ENCODE data around the gene ALDOA.

ALDOA gene

GRCh38 chr16:30046588-30046987 lies 19.0 kb upstream of the ALDOA start:
- Histone ChIP-seq H3K36me3 (ENCODE audit: control insufficient read depth, insufficient read depth, low read length) (no peaks in the 10 kb centered on the region), H3K4me1 (ENCODE audit: control insufficient read depth, insufficient read depth, low read length) (no peaks in the 10 kb centered on the region), H3K27me3 (ENCODE audit: control insufficient read depth, insufficient read depth, low read length) (peaks cover 5% of the 10 kb centered on the region), H3K4me3 (ENCODE audit: low read depth, low read length) (no peak overlapping the region), H3K9me3 (ENCODE audit: control insufficient read depth, insufficient read depth, low read length) (no peaks in the 10 kb centered on the region), H3K9ac (ENCODE audit: low read depth, low read length) (no peak overlapping the region)

GRCh38 chr16:30049871-30050270 lies 15.7 kb upstream of the ALDOA start:
- Histone ChIP-seq H3K9ac (ENCODE audit: low read depth, low read length) (no peak overlapping the region), H3K27me3 (ENCODE audit: control insufficient read depth, insufficient read depth, low read length) (peaks cover 8% of the 10 kb centered on the region), H3K36me3 (ENCODE audit: control insufficient read depth, insufficient read depth, low read length) (no peaks in the 10 kb centered on the region), H3K4me3 (ENCODE audit: low read depth, low read length) (no peak overlapping the region), H3K9me3 (ENCODE audit: control insufficient read depth, insufficient read depth, low read length) (no peaks in the 10 kb centered on the region), H3K4me1 (ENCODE audit: control insufficient read depth, insufficient read depth, low read length) (peaks cover 2% of the 10 kb centered on the region)

- Histone ChIP-seq H3K36me3 (ENCODE audit: control insufficient read depth, insufficient read depth, low read length) (no peaks in the 10 kb centered on the region), H3K27me3 (ENCODE audit: control insufficient read depth, insufficient read depth, low read length) (peaks cover 7% of the 10 kb centered on the region), H3K9me3 (ENCODE audit: control insufficient read depth, insufficient read depth, low read length) (no peaks in the 10 kb centered on the region), H3K4me1 (ENCODE audit: control insufficient read depth, insufficient read depth, low read length) (peaks cover 2% of the 10 kb centered on the region), H3K4me3 (ENCODE audit: low read depth, low read length) (no peak overlapping the region), H3K9ac (ENCODE audit: low read depth, low read length) (no peak overlapping the region)
Measured at GRCh38 chr16:30051518-30051917, 14.0 kb upstream of the ALDOA start.

GRCh38 chr16:30052671-30053372 lies 12.7 kb upstream of the ALDOA start:
- H3K4me3 ChIP-seq (ENCODE audit: low read depth, low read length): peak overlapping the region; percentile 78
- H3K27me3 ChIP-seq (ENCODE audit: control insufficient read depth, insufficient read depth, low read length): peaks cover 3% of the 10 kb centered on the region
- H3K9ac ChIP-seq (ENCODE audit: low read depth, low read length): no peak overlapping the region
- H3K9me3 ChIP-seq (ENCODE audit: control insufficient read depth, insufficient read depth, low read length): no peaks in the 10 kb centered on the region
- H3K36me3 ChIP-seq (ENCODE audit: control insufficient read depth, insufficient read depth, low read length): no peaks in the 10 kb centered on the region
- H3K4me1 ChIP-seq (ENCODE audit: control insufficient read depth, insufficient read depth, low read length): peaks cover 2% of the 10 kb centered on the region

GRCh38 chr16:30053376-30054015 lies 12.1 kb upstream of the ALDOA start:
- Histone ChIP-seq H3K9ac (ENCODE audit: low read depth, low read length) (no peak overlapping the region), H3K9me3 (ENCODE audit: control insufficient read depth, insufficient read depth, low read length) (no peaks in the 10 kb centered on the region), H3K36me3 (ENCODE audit: control insufficient read depth, insufficient read depth, low read length) (no peaks in the 10 kb centered on the region), H3K4me1 (ENCODE audit: control insufficient read depth, insufficient read depth, low read length) (peaks cover 2% of the 10 kb centered on the region), H3K27me3 (ENCODE audit: control insufficient read depth, insufficient read depth, low read length) (peaks cover 3% of the 10 kb centered on the region), H3K4me3 (ENCODE audit: low read depth, low read length) (peak overlapping the region; percentile 78)

- no peaks in the 10 kb centered on the region for H3K36me3 ChIP-seq (ENCODE audit: control insufficient read depth, insufficient read depth, low read length)
- H3K4me3 ChIP-seq (ENCODE audit: low read depth, low read length): no peak overlapping the region
- H3K9ac ChIP-seq (ENCODE audit: low read depth, low read length): no peak overlapping the region
- H3K9me3 ChIP-seq (ENCODE audit: control insufficient read depth, insufficient read depth, low read length): no peaks in the 10 kb centered on the region
- peaks cover 2% of the 10 kb centered on the region for H3K4me1 ChIP-seq (ENCODE audit: control insufficient read depth, insufficient read depth, low read length)
- peaks cover 3% of the 10 kb centered on the region for H3K27me3 ChIP-seq (ENCODE audit: control insufficient read depth, insufficient read depth, low read length)
Measured at GRCh38 chr16:30054451-30054850, 11.1 kb upstream of the ALDOA start.

GRCh38 chr16:30054959-30055553 lies 10.5 kb upstream of the ALDOA start:
- H3K36me3 ChIP-seq (ENCODE audit: control insufficient read depth, insufficient read depth, low read length): no peaks in the 10 kb centered on the region
- H3K4me3 ChIP-seq (ENCODE audit: low read depth, low read length): no peak overlapping the region
- H3K9me3 ChIP-seq (ENCODE audit: control insufficient read depth, insufficient read depth, low read length): no peaks in the 10 kb centered on the region
- no peak overlapping the region for H3K9ac ChIP-seq (ENCODE audit: low read depth, low read length)
- H3K27me3 ChIP-seq (ENCODE audit: control insufficient read depth, insufficient read depth, low read length): peaks cover 3% of the 10 kb centered on the region
- H3K4me1 ChIP-seq (ENCODE audit: control insufficient read depth, insufficient read depth, low read length): peaks cover 2% of the 10 kb centered on the region

GRCh38 chr16:30060346-30060745 lies 5.2 kb upstream of the ALDOA start:
- peaks cover 5% of the 10 kb centered on the region for H3K4me1 ChIP-seq (ENCODE audit: control insufficient read depth, insufficient read depth, low read length)
- H3K36me3 ChIP-seq (ENCODE audit: control insufficient read depth, insufficient read depth, low read length): no peaks in the 10 kb centered on the region
- no peaks in the 10 kb centered on the region for H3K27me3 ChIP-seq (ENCODE audit: control insufficient read depth, insufficient read depth, low read length)
- no peaks in the 10 kb centered on the region for H3K9me3 ChIP-seq (ENCODE audit: control insufficient read depth, insufficient read depth, low read length)
- H3K9ac ChIP-seq (ENCODE audit: low read depth, low read length): no peak overlapping the region
- H3K4me3 ChIP-seq (ENCODE audit: low read depth, low read length): no peak overlapping the region

- Histone ChIP-seq H3K4me3 (ENCODE audit: low read depth, low read length) (no peak overlapping the region), H3K9me3 (ENCODE audit: control insufficient read depth, insufficient read depth, low read length) (no peaks in the 10 kb centered on the region), H3K36me3 (ENCODE audit: control insufficient read depth, insufficient read depth, low read length) (peaks cover 3% of the 10 kb centered on the region), H3K27me3 (ENCODE audit: control insufficient read depth, insufficient read depth, low read length) (no peaks in the 10 kb centered on the region), H3K9ac (ENCODE audit: low read depth, low read length) (no peak overlapping the region), H3K4me1 (ENCODE audit: control insufficient read depth, insufficient read depth, low read length) (peaks cover 5% of the 10 kb centered on the region)
Measured at GRCh38 chr16:30060836-30061554, 4.6 kb upstream of the ALDOA start.

GRCh38 chr16:30063278-30063892 lies 2.2 kb upstream of the ALDOA start:
- Histone ChIP-seq H3K9me3 (ENCODE audit: control insufficient read depth, insufficient read depth, low read length) (no peaks in the 10 kb centered on the region), H3K9ac (ENCODE audit: low read depth, low read length) (peak overlapping the region; percentile 83), H3K4me3 (ENCODE audit: low read depth, low read length) (peak overlapping the region; percentile 93), H3K4me1 (ENCODE audit: control insufficient read depth, insufficient read depth, low read length) (peaks cover 11% of the 10 kb centered on the region), H3K27me3 (ENCODE audit: control insufficient read depth, insufficient read depth, low read length) (no peaks in the 10 kb centered on the region), H3K36me3 (ENCODE audit: control insufficient read depth, insufficient read depth, low read length) (peaks cover 21% of the 10 kb centered on the region)

- Histone ChIP-seq H3K4me3 (ENCODE audit: low read depth, low read length) (peak overlapping the region; percentile 93), H3K9ac (ENCODE audit: low read depth, low read length) (peak overlapping the region; percentile 83), H3K27me3 (ENCODE audit: control insufficient read depth, insufficient read depth, low read length) (no peaks in the 10 kb centered on the region), H3K36me3 (ENCODE audit: control insufficient read depth, insufficient read depth, low read length) (peaks cover 28% of the 10 kb centered on the region), H3K9me3 (ENCODE audit: control insufficient read depth, insufficient read depth, low read length) (no peaks in the 10 kb centered on the region), H3K4me1 (ENCODE audit: control insufficient read depth, insufficient read depth, low read length) (peaks cover 11% of the 10 kb centered on the region)
Measured at GRCh38 chr16:30063893-30064728, 1.4 kb upstream of the ALDOA start.
